IMR-90 (cell line): ENCODE data around the gene PYCR2. TPM values are rescaled to one million over a fixed set of nuclear protein-coding genes. Genes with fewer than 3 reads are reported as not detected.

Experiments used
- ATAC-seq: fragments of 200-7000 bp; cut with Tn5 transposase; 2 replicates; pipeline ENCODE4 v1.9.1; 2020; ENCODE audit warnings: low read depth, mild to moderate bottlenecking, moderate library complexity
- BruUV-seq: library from RNA; stranded (reverse); fragments of 400-500 nt; replicated peaks from 2 replicates; lab custom pipeline; 2021; lab: Mats Ljungman, UMichigan
- CTCF ChIA-PET: fragments of 300-600 bp; formaldehyde crosslinking; extraction: SDS; loops from one replicate; lab custom pipeline; 2021; ENCODE audit warnings: antibody characterized with exemption; lab: Yijun Ruan, JAX
- POLR2A ChIA-PET: fragments of 300-600 bp; sonication (Branson Sonifier 250); formaldehyde crosslinking; loops from one replicate; lab custom pipeline; 2022; ENCODE audit warnings: antibody characterized with exemption; ENCODE audit not compliant: unreplicated experiment; lab: Charles Lee
- DNase-seq: peaks from one replicate; pipeline ENCODE4 v3.0.0; 2013
- H2AFZ ChIP-seq: replicated peaks from 2 replicates; pipeline ENCODE3; 2013; ENCODE audit warnings: low read length, mild to moderate bottlenecking; ENCODE audit not compliant: poor library complexity
- H2AK5ac ChIP-seq: 2 replicates; pipeline ENCODE4 v1.6.1; 2013; ENCODE audit warnings: low read depth, low read length, inconsistent platforms
- H2AK9ac ChIP-seq: replicated peaks from 2 replicates; pipeline ENCODE3; 2013; ENCODE audit warnings: mild to moderate bottlenecking, low read depth, low read length, moderate library complexity; ENCODE audit not compliant: poor library complexity
- H2BK120ac ChIP-seq: 2 replicates; pipeline ENCODE4 v1.6.1; 2013; ENCODE audit warnings: low read depth, low read length, inconsistent platforms
- H2BK15ac ChIP-seq: 3 replicates; pipeline ENCODE4 v1.6.1; 2013; ENCODE audit warnings: low read depth, low read length, inconsistent platforms
- H2BK20ac ChIP-seq: 2 replicates; pipeline ENCODE4 v1.6.1; 2013; ENCODE audit warnings: low read depth, mild to moderate bottlenecking, inconsistent platforms, low read length, moderate library complexity
- H2BK5ac ChIP-seq: 2 replicates; pipeline ENCODE4 v1.6.1; 2013; ENCODE audit warnings: mild to moderate bottlenecking, low read depth, low read length, inconsistent platforms; ENCODE audit not compliant: poor library complexity, severe bottlenecking
- H3K14ac ChIP-seq: replicated peaks from 2 replicates; pipeline ENCODE4 v1.6.1; 2013; ENCODE audit warnings: low read depth, low read length, inconsistent platforms
- H3K18ac ChIP-seq: 2 replicates; pipeline ENCODE4 v1.6.1; 2013; ENCODE audit warnings: low read depth, low read length, control low read depth
- H3K23ac ChIP-seq: 2 replicates; pipeline ENCODE4 v1.6.1; 2013; ENCODE audit warnings: low read depth, low read length, inconsistent platforms
- H3K27ac ChIP-seq: 2 replicates; pipeline ENCODE4 v1.5.1; 2013; ENCODE audit warnings: mild to moderate bottlenecking, control low read depth, low read length; ENCODE audit not compliant: insufficient read depth
- H3K27me3 ChIP-seq: 2 replicates; pipeline ENCODE4 v1.6.1; 2013; ENCODE audit warnings: low read length; ENCODE audit not compliant: control insufficient read depth, insufficient read depth
- H3K36me3 ChIP-seq: 2 replicates; pipeline ENCODE4 v1.6.1; 2013; ENCODE audit warnings: low read length, mixed read lengths; ENCODE audit not compliant: control insufficient read depth, insufficient read depth
- H3K4ac ChIP-seq: 2 replicates; pipeline ENCODE4 v1.6.1; 2013; ENCODE audit warnings: low read depth, low read length, inconsistent platforms
- H3K4me1 ChIP-seq: 2 replicates; pipeline ENCODE4 v1.6.1; 2013; ENCODE audit warnings: low read length, mixed read lengths; ENCODE audit not compliant: control insufficient read depth, insufficient read depth
- H3K4me2 ChIP-seq: 2 replicates; pipeline ENCODE4 v1.6.1; 2013; ENCODE audit warnings: low read depth, mild to moderate bottlenecking, control low read depth, low read length, moderate library complexity
- H3K4me3 ChIP-seq: 2 replicates; pipeline ENCODE4 v1.5.1; 2013; ENCODE audit warnings: low read depth, mild to moderate bottlenecking, control low read depth, low read length, moderate library complexity; ENCODE audit not compliant: insufficient read depth
- H3K56ac ChIP-seq: 2 replicates; pipeline ENCODE4 v1.6.1; 2013; ENCODE audit warnings: low read length, inconsistent platforms; ENCODE audit not compliant: insufficient read depth; ENCODE audit errors: extremely low read depth
- H3K79me1 ChIP-seq, 2 experiments: 2 replicates each; pipeline ENCODE4 v1.6.1; 2013; ENCODE audit warnings: low read length in 2 of 2, inconsistent platforms in 1 of 2, low read depth in 1 of 2
- H3K9ac ChIP-seq: 2 replicates; pipeline ENCODE4 v1.6.1; 2013; ENCODE audit warnings: low read depth, low read length, control low read depth
- H3K9me1 ChIP-seq: 2 replicates; pipeline ENCODE4 v1.6.1; 2013; ENCODE audit warnings: low read length, inconsistent platforms; ENCODE audit not compliant: insufficient read depth
- H3K9me3 ChIP-seq: 2 replicates; pipeline ENCODE4 v1.6.1; 2013; ENCODE audit warnings: low read length; ENCODE audit not compliant: control insufficient read depth, insufficient read depth
- H4K20me1 ChIP-seq: 2 replicates; pipeline ENCODE4 v1.6.1; 2013; ENCODE audit warnings: low read length, inconsistent platforms; ENCODE audit not compliant: insufficient read depth
- H4K5ac ChIP-seq: 2 replicates; pipeline ENCODE4 v1.6.1; 2013; ENCODE audit warnings: mild to moderate bottlenecking, low read depth, low read length, control low read depth
- H4K8ac ChIP-seq, 2 experiments: 2 replicates each; pipeline ENCODE4 v1.6.1; 2013; ENCODE audit warnings: low read depth in 2 of 2, low read length in 2 of 2, control low read depth in 1 of 2, inconsistent platforms in 1 of 2
- H4K91ac ChIP-seq: 2 replicates; pipeline ENCODE4 v1.6.1; 2013; ENCODE audit warnings: low read depth, low read length, inconsistent platforms; ENCODE audit not compliant: insufficient read depth
- BHLHE40 ChIP-seq: fragments of 150-350 bp; IDR thresholded peaks from 2 replicates; pipeline ENCODE4 v1.6.1; 2016; ENCODE audit warnings: mild to moderate bottlenecking, low read depth, low read length
- CHD1 ChIP-seq: IDR thresholded peaks from 2 replicates; pipeline ENCODE4 v1.6.1; 2012; ENCODE audit warnings: low read depth, low read length, improper control_type of control experiment
- MAFK ChIP-seq: IDR thresholded peaks from 2 replicates; pipeline ENCODE4 v1.6.1; 2012; ENCODE audit warnings: low read depth, low read length, improper control_type of control experiment
- NFE2L2 ChIP-seq: fragments of 150-350 bp; IDR thresholded peaks from 2 replicates; pipeline ENCODE4 v1.6.1; 2016; ENCODE audit warnings: low read depth, mild to moderate bottlenecking, low read length
- POLR2A ChIP-seq: IDR thresholded peaks from 2 replicates; pipeline ENCODE4 v1.6.1; 2012; ENCODE audit warnings: mild to moderate bottlenecking, low read depth, low read length
- RAD21 ChIP-seq: IDR thresholded peaks from 2 replicates; pipeline ENCODE4 v1.6.1; 2012; ENCODE audit warnings: low read length, improper control_type of control experiment
- WGBS, 2 experiments: methylation state at CpG; one replicate each; pipeline versions ENCODE4 v1.1.5 to v1.1.7; 2013; ENCODE audit warnings: missing lambda C conversion rate in 2 of 2; ENCODE audit not compliant: insufficient read length in 1 of 2; ENCODE audit errors: extremely low coverage in 2 of 2; 5-methylcytosine and 5-hydroxymethylcytosine counted together
- dilution Hi-C: fragments of 300-500 bp; cut with HindIII; formaldehyde crosslinking; loops from one replicate; pipeline ENCODE4 v1.14.3; 2018; ENCODE audit warnings: low sequenced_read_pairs; ENCODE audit not compliant: unreplicated experiment
- in situ Hi-C: fragments of 300-500 bp; cut with MboI; formaldehyde crosslinking; loops from 3 replicates; pipeline ENCODE4 v1.14.3; 2019; ENCODE audit warnings: low sequenced_read_pairs, inconsistent platforms, mixed read lengths
- intact Hi-C: fragments of 100-400 bp; cut with micrococcal nuclease; formaldehyde crosslinking; loops from 2 replicates; pipeline ENCODE4 v1.10.0; 2022
- polyA plus RNA-seq, 3 experiments: library from polyadenylated mRNA; depleted of rRNA; stranded (reverse); fragments of >200 nt; gene quantifications; 2 replicates each; pipeline ENCODE4 v1.2.3, GENCODE V29; 2012; ENCODE audit warnings: low replicate concordance in 1 of 3
- total RNA-seq: library from RNA; depleted of rRNA; stranded (reverse); fragments of >200 nt; gene quantifications from 2 replicates; pipeline ENCODE4 v1.2.3, GENCODE V29; 2012
- TF ChIP-seq, protein P1 (sequence below): fragments of 150-350 bp; IDR thresholded peaks from 2 replicates; pipeline ENCODE4 v1.6.1; 2016; ENCODE audit warnings: low read depth, mild to moderate bottlenecking, low read length, moderate library complexity, borderline replicate concordance

Gene PYCR2
- total and polyA plus RNA-seq, 2 of the 4 experiments (the other 2 are of a cell fraction): 34.4 to 68.1 TPM

GRCh38 chr1:225915538-225915991 lies 8.5 kb downstream of the PYCR2 start:
- H2BK120ac ChIP-seq: no peak overlapping the region
- H3K18ac ChIP-seq: no peak overlapping the region
- no TSS peak for BruUV-seq
- no peak overlapping the region for H2BK15ac ChIP-seq
- no peak overlapping the region for H2AK5ac ChIP-seq
- H3K27ac ChIP-seq: no peak overlapping the region
- H3K27me3 ChIP-seq: no peaks in the 10 kb centered on the region
- intact Hi-C loops (no loop called here), in situ Hi-C loops (no loop called here), dilution Hi-C loops (no loop called here)
- H3K36me3 ChIP-seq: peaks cover 17% of the 10 kb centered on the region
- peaks cover 0 to 14% of the 10 kb centered on the region in 2 experiments; a peak in 3 of 4 replicates for H3K79me1 ChIP-seq
- H3K4me1 ChIP-seq: peaks cover 7% of the 10 kb centered on the region; the same call in 1 of the 2 replicates
- H3K23ac ChIP-seq: no peak overlapping the region
- H3K4me3 ChIP-seq: no peak overlapping the region
- H2AFZ ChIP-seq: no peak overlapping the region
- H2BK20ac ChIP-seq: no peak overlapping the region
- no peak overlapping the region for H3K56ac ChIP-seq
- H4K5ac ChIP-seq: no peak overlapping the region
- H3K9ac ChIP-seq: no peak overlapping the region
- no peak overlapping the region for H3K4me2 ChIP-seq
- TF ChIP-seq POLR2A (no peak), MAFK (no peak), RAD21 (no peak), BHLHE40 (no peak), CHD1 (no peak), NFE2L2 (no peak)
- TF ChIP-seq, protein P1, sequence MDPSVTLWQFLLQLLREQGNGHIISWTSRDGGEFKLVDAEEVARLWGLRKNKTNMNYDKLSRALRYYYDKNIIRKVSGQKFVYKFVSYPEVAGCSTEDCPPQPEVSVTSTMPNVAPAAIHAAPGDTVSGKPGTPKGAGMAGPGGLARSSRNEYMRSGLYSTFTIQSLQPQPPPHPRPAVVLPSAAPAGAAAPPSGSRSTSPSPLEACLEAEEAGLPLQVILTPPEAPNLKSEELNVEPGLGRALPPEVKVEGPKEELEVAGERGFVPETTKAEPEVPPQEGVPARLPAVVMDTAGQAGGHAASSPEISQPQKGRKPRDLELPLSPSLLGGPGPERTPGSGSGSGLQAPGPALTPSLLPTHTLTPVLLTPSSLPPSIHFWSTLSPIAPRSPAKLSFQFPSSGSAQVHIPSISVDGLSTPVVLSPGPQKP: no peak
- H2BK5ac ChIP-seq: no peak overlapping the region
- H3K4ac ChIP-seq: no peak overlapping the region
- H4K8ac ChIP-seq: no peak overlapping the region
- DNase-seq (no peak), ATAC-seq (no peak)
- H3K9me3 ChIP-seq: no peaks in the 10 kb centered on the region
- CTCF ChIA-PET: no interaction called here
- H4K20me1 ChIP-seq: peaks cover 6% of the 10 kb centered on the region
- POLR2A ChIA-PET: no interaction called here
- no peak overlapping the region for H2AK9ac ChIP-seq
- H3K14ac ChIP-seq: no peak overlapping the region
- H3K9me1 ChIP-seq: peaks cover 5% of the 10 kb centered on the region; the same call in 1 of the 2 replicates
- no peak overlapping the region for H4K91ac ChIP-seq
- WGBS, 2 experiments: no CpG with 5 or more reads among the region's 7 CpGs
